Measurements from ENCODE around the gene KCND3. TPM values are rescaled to one million over a fixed set of nuclear protein-coding genes. Genes with fewer than 3 reads are reported as not detected.

KCND3 gene
- total and polyA plus RNA-seq, 12 donors, result 0.39 to 6.7 (median 3.1) TPM

- DNase-seq, result no peak
- peaks cover 0 to 12% of the 10 kb centered on the region in 2 donors for H3K36me3 ChIP-seq (replicated peaks in 1 of 2)
- H3K27ac ChIP-seq, result peak overlapping the region; percentile 78 to 94 (median 85)
- H3K4me3 ChIP-seq, result peak overlapping the region; percentile 32 to 93 (median 70)
- H3K4me1 ChIP-seq (replicated peaks in 1 of 2), result peaks cover 6 to 18% of the 10 kb centered on the region in 2 donors
- H3K27me3 ChIP-seq, result no peaks in the 10 kb centered on the region
- TF ChIP-seq CTCF (IDR thresholded peaks at IDR 0.05) (no peak), POLR2A (IDR thresholded peaks at IDR 0.05) (no peak)
- intact Hi-C loops (cut with DNase I), result loop anchor here in 1 of 2 donors (10.0 kb wide), 1 partner anchor 251 kb away; the partner anchor contains the start of genes ADORA3 and TMIGD3
- no peaks in the 10 kb centered on the region for H3K9me3 ChIP-seq (replicated peaks in 1 of 3)
- 0% methylated on average over 6 to 35 of the region's 35 CpGs for WGBS, 4 donors
These were observed 233.3 kb downstream of the KCND3 start for GRCh38 chr1:111756124-111756513.

GRCh38 chr1:111755331-111756123 lies 233.9 kb downstream of the KCND3 start, which contains the start of gene DDX20:
Gene DDX20, plus strand, starts transcription at chr1:111755901. Its CDS starts 24 bp downstream, at chr1:111755925.
- H3K27ac ChIP-seq, result peak within 1 kb of the TSS; percentile 78 to 94 (median 85)
- no peaks in the 10 kb centered on the region for H3K9me3 ChIP-seq (replicated peaks in 1 of 3)
- H3K27me3 ChIP-seq, result no peaks in the 10 kb centered on the region
- WGBS, 4 donors, result 0 to 2% (median 1%) methylated on average over 21 to 67 of the region's 67 CpGs
- peaks cover 6 to 18% of the 10 kb centered on the region in 2 donors for H3K4me1 ChIP-seq (replicated peaks in 1 of 2)
- DNase-seq, result peak; percentile 92 to 96 (median 94)
- H3K4me3 ChIP-seq, result peak within 1 kb of the TSS; percentile 32 to 93 (median 70)
- peaks cover 0 to 7% of the 10 kb centered on the region in 2 donors for H3K36me3 ChIP-seq (replicated peaks in 1 of 2)
- TF ChIP-seq CTCF (IDR thresholded peaks at IDR 0.05), result peak; percentile 47 to 90 (median 84)
- peak; percentile 62 to 70 for TF ChIP-seq POLR2A (IDR thresholded peaks at IDR 0.05)
- intact Hi-C loops (cut with DNase I), result loop anchor here in 1 of 2 donors (10.0 kb wide), 1 partner anchor 251 kb away; the partner anchor contains the start of genes ADORA3 and TMIGD3

GRCh38 chr1:111754984-111755330 lies 234.5 kb downstream of the KCND3 start:
- Histone ChIP-seq H3K27me3 (no peaks in the 10 kb centered on the region), H3K4me1 (replicated peaks in 1 of 2) (peaks cover 6 to 18% of the 10 kb centered on the region in 2 donors), H3K4me3 (peak overlapping the region; percentile 29 to 93 (median 70)), H3K27ac (peak overlapping the region; percentile 78 to 94 (median 85)), H3K36me3 (replicated peaks in 1 of 2) (peaks cover 0 to under 1% of the 10 kb centered on the region in 2 donors), H3K9me3 (replicated peaks in 1 of 3) (no peaks in the 10 kb centered on the region)
- 0 to 1% (median 1%) methylated on average over 12 of the region's 12 CpGs for WGBS, 4 donors
- intact Hi-C loops (cut with DNase I), result loop anchor here (5.0 to 10.0 kb wide), 2 partner anchors 38 to 250 kb away; partner anchors contain the start of genes ADORA3 (in 1 of the 2) and TMIGD3 (in 1 of the 2)
- peak in 3 of 7 donors; percentile 41 to 44 (median 43) for DNase-seq
- TF ChIP-seq POLR2A (IDR thresholded peaks at IDR 0.05), result no peak
- no peak for TF ChIP-seq CTCF (IDR thresholded peaks at IDR 0.05)

- Histone ChIP-seq H3K9me3 (replicated peaks in 1 of 3) (no peaks in the 10 kb centered on the region), H3K4me1 (replicated peaks in 1 of 2) (peaks cover 6 to 15% of the 10 kb centered on the region in 2 donors), H3K27ac (no peak overlapping the region), H3K36me3 (replicated peaks in 1 of 2) (no peaks in the 10 kb centered on the region), H3K27me3 (no peaks in the 10 kb centered on the region), H3K4me3 (no peak overlapping the region)
- intact Hi-C loops (cut with DNase I), result loop anchor here (5.0 to 10.0 kb wide), 2 partner anchors 35 to 247 kb away; partner anchors contain the start of genes ADORA3 (in 1 of the 2) and TMIGD3 (in 1 of the 2)
- no peak for DNase-seq
- WGBS, 4 donors, result 44 to 47% (median 46%) methylated on average over 2 of the region's 2 CpGs
- TF ChIP-seq POLR2A (IDR thresholded peaks at IDR 0.05) (no peak), CTCF (IDR thresholded peaks at IDR 0.05) (no peak)
These were observed 237.4 kb downstream of the KCND3 start for GRCh38 chr1:111751906-111752575.
